DND-41 (cell line): ENCODE data around the gene MFGE8.

Experiments
- EZH2 ChIP-seq: IDR thresholded peaks from 3 replicates; pipeline ENCODE4 v1.6.1; 2012; ENCODE audit warnings: borderline replicate concordance, low read depth, mild to moderate bottlenecking, moderate library complexity, low read length, inconsistent platforms; ENCODE audit not compliant: severe bottlenecking
- TF ChIP-seq, protein P1 (sequence below): IDR thresholded peaks from 2 replicates; pipeline ENCODE4 v1.5.1; 2012; ENCODE audit warnings: borderline replicate concordance, low read length, moderate library complexity, mild to moderate bottlenecking; ENCODE audit not compliant: poor library complexity, severe bottlenecking; ENCODE audit errors: extremely low read depth

- TF ChIP-seq, protein P1, sequence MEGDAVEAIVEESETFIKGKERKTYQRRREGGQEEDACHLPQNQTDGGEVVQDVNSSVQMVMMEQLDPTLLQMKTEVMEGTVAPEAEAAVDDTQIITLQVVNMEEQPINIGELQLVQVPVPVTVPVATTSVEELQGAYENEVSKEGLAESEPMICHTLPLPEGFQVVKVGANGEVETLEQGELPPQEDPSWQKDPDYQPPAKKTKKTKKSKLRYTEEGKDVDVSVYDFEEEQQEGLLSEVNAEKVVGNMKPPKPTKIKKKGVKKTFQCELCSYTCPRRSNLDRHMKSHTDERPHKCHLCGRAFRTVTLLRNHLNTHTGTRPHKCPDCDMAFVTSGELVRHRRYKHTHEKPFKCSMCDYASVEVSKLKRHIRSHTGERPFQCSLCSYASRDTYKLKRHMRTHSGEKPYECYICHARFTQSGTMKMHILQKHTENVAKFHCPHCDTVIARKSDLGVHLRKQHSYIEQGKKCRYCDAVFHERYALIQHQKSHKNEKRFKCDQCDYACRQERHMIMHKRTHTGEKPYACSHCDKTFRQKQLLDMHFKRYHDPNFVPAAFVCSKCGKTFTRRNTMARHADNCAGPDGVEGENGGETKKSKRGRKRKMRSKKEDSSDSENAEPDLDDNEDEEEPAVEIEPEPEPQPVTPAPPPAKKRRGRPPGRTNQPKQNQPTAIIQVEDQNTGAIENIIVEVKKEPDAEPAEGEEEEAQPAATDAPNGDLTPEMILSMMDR: no peak
- no peak for TF ChIP-seq EZH2
These were observed 6.6 kb downstream of the MFGE8 start for GRCh38 chr15:88906551-88906950.
